Kidney capillary endothelial cell (primary cell): ENCODE data around the gene CLIC3.
"Not testable (repeated sequence)": the region's sequence is repeated elsewhere in the genome, so short reads cannot be mapped to it uniquely, and the experiment has no call there.

Experiments
- DNase-seq: peaks from one replicate; pipeline ENCODE4 v3.0.0-alpha.2; 2018; ENCODE audit warnings: low spot score

CLIC3 gene

GRCh38 chr9:137017071-137017470 is 20.7 kb upstream of the CLIC3 start:
- no peak for DNase-seq

DNA sequence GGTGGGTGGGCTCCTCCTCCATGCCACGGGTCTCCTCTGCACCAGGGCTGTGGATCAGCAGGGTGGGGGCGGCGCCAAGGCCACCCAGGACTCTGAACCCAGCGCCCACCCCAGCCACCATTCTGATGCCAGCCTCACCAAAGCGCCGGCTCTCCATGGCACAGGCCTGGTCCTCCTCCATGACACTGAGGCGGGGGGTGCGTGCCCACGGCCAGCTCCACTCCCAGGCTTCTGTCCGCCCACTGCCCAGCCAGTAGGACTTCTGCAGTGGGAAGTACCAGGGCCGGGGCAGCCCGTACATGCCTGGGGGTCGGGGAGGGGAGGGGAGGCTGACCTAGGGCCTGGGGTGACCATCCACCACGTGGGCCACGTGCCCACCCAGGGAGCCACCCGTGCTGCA is 20.1 kb upstream of the CLIC3 start:
- no peak for DNase-seq

- DNase-seq: no peak
These were observed 19.6 kb upstream of the CLIC3 start for GRCh38 chr9:137015976-137016375.

GRCh38 chr9:137015540-137015930 is 19.2 kb upstream of the CLIC3 start:
- DNase-seq: no peak

GRCh38 chr9:137014776-137015539 is 18.6 kb upstream of the CLIC3 start:
- no peak for DNase-seq

GRCh38 chr9:137014166-137014565 is 17.8 kb upstream of the CLIC3 start:
- no peak for DNase-seq

DNA sequence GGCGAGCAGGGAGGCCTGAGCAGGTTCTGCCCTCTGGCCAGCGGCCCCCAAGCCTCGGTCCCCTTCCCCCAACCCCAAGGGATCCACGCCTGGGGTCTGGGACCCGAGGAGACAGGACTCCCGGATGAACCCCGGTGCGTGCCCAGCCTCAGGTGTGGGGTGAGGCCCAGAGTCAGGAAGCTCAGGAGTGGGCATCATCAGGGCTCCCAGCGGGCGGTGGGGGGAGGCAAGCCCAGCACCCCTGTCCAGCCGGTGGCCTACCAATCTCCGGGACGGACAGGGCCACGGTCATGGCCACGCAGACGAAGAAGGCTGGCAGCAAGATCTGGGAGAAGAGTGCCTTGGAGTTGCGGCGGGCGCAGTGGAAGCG is 17.2 kb upstream of the CLIC3 start:
- no peak for DNase-seq

DNA sequence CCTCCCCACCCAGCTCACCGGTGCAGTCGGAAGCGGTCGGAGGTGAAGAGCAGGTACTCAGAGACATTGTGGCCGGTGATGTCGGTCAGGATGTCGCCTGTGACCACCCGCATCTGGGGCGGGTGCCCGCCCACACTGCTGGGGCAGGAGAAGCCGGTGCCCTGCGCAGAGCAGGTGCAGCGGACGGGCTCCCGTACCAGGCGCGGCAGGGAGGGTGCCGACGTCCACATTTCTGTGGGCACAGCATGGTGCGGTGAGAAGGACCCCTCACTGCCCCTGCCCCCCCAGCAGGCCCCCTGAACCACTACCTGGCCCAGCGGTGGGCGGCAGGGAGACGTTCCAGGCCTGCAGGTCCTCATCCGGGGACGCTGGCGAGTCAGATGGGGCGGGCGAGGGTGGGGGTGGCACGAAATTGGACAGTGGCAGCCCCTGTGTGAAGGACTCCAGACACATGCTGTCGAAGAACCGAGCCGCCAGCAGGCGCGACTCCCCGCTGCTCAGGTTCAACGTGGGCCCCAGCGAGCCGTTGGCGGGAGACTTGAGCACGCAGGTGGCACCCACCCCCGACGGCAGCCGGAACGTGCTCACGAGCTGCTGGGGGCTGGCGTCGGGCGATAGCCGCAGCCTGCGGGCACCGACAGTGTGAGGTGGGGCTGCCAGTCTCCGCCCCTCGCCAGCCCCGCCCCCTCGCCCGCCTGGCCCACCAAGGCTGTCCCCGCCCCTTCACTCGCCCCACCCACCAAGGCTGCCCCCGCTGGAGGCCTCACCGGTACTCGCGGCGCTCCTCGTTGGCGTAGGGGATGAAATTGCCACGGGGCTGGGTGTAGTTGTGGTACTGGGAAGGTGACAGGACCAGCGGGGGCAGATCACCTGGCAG is 16.6 kb upstream of the CLIC3 start:
- DNase-seq: no peak

DNA sequence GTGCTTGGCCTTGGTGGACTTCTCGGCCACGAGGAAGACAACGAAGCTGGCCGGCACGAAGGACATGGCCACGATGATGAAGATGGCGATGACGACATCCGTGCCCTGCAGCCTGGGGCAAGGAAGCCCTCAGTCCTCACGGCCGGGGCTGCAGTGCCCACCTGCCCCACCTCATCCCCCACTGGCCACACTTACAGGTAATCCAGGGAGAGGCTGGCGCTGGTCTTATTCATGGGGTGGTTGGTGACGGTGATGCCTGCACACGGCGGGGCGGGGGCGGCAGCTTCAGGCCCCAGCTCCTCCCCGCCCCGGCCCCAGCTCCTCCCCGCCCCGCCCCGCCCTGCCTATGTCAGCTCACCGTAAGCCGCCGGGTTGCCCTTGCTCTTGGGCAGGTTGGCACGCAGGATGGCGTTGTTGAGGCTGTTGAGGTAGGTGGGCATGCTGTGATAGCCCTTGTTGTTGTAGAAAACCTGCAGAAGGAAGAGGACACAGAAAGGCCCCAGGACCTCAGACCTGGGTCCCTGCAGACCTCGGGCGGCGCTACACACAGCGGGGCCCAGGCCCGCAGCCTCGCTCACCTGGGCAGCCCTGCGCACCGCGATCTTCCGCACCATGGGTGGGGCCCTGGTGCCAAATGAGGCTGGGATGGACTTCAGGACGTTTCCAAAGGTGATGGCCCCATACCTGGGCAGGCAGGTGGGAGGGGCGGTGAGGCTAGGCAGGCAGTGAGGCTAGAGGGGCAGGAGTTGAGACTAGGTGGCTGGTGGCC is 15.7 kb upstream of the CLIC3 start:
- no peak for DNase-seq

DNA sequence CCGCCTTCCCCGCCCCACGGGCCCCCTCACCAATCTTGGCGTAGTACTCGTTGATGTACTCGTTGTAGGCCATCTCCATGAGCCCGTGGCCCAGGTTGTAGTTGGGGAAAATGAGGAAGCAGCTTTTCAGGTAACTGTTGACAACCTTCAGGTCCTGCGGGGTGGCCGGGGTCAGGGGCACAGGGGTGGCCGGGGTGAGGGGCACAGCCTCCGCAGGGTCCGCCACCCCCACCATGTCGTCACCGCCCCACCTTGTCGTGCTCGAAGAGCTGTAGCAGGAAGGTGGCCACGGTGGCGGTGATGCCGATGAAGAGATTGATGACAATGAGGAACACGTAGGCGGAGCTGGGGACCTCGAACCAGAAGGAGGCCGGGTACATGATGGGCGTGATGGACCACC is 14.8 kb upstream of the CLIC3 start:
- no peak for DNase-seq

GRCh38 chr9:137009938-137010732 is 13.8 kb upstream of the CLIC3 start:
- DNase-seq: no peak

DNA sequence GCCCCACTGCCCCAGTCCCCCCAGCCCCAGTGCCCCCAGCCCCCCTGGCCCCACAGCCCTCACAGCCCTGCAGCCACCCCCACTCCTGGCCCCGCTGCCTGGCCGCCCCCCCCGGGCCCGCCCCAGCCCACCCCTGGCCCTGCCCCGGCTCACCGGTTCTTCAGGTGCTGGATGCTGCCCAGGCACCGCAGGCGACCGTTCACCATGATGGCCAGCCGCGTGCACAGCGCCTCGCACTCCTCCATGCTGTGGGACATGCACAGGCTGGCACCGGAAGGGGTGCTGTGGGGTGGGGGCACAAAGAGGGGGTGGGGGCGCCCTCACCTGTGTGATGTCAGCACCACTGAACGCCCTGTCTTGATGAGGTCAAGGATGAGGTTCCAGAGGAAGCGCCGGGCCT is 12.8 kb upstream of the CLIC3 start:
- DNase-seq: no peak

DNA sequence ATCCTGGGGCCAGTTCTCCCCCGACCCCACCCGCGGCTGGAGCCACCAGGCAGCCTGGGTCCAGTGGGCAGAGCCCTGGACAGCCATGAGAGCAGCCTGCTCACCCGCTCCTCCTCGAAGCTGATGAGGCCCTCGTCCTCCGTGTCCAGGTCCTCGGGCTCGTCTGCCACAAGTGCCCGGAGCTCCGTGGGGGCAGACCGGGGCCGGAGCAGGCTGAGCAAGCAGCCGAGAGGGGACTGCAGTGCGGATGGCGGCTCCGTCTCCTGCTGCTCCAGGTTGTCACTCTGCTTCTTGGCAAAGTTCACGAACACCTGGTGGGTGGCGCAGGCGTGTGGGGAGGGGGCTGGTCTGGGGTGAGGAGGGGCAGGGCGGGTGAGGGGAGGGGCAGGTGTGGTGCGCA is 11.9 kb upstream of the CLIC3 start:
- DNase-seq: no peak

GRCh38 chr9:137007816-137008270 is 11.5 kb upstream of the CLIC3 start:
- no peak for DNase-seq

DNA sequence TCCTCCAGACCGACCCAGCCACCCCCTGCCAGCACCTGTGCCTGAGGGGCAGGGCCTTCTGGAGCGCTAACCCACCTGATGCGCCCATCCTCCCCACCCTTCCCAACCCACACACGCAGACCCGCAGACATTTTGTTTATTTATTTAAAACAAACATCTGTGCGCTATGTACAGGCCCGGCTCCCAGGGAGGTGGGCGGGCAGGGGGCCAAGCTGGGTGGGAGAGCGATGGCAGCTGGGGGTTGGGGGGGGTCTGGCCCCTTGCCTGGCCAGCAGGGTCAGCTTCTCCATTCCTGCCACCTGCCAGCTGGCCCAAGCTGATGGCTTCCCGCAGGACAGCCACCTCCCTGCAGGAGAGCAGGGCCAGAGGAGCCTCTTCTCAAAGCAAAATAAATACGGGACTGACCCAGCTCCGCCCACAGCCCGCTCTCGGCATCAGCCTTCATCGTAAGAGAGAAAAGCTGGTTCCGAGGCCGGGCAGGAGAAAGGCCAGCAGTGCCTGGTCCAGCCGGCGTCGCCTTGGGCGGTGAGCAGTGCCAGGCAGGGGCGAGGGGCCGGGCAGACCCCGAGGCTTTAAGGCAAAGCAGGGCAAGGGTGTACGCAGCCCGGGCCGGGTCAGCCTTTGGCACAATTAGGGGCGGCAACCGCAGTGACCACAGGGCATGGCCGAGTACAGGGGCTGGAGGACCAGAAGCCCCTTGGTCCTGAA is 10.9 kb upstream of the CLIC3 start:
- no peak for DNase-seq

GRCh38 chr9:137006116-137007003 is 10.0 kb upstream of the CLIC3 start:
- no peak for DNase-seq

DNA sequence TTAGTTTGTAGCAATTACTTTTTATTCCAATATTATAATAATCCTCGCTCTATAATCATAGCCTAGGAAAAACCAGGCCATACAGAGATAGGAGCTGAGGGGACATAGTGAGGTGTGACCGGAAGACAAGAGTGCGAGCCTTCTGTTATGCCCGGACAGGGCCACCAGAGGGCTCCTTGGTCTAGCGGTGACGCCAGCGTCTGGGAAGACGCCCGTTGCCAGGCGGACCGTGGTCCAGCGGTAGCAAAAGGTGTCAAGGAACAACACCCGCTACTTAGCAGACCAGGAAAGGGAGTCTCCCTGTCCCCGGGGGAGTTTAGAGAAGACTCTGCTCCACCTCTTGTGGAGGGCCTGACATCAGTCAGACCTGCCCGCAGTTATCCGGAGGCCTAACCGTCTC is 7.9 kb upstream of the CLIC3 start:
- not testable (repeated sequence) for DNase-seq

- DNase-seq: no peak
These were observed 6.3 kb upstream of the CLIC3 start for GRCh38 chr9:137002646-137003041.

- DNase-seq: no peak
These were observed 5.7 kb upstream of the CLIC3 start for GRCh38 chr9:137001857-137002645.
